GM18907 (cell line): ENCODE measurements around the gene EMB.
"Not testable (repeated sequence)": the region's sequence is repeated elsewhere in the genome, so short reads cannot be mapped to it uniquely, and the experiment has no call there.

Experiments
- ATAC-seq: cut with Tn5 transposase; IDR thresholded peaks from one replicate; pipeline ENCODE4 v1.9.1; 2021; ENCODE audit warnings: mild to moderate bottlenecking, moderate library complexity; ENCODE audit not compliant: unreplicated experiment

Gene EMB

DNA sequence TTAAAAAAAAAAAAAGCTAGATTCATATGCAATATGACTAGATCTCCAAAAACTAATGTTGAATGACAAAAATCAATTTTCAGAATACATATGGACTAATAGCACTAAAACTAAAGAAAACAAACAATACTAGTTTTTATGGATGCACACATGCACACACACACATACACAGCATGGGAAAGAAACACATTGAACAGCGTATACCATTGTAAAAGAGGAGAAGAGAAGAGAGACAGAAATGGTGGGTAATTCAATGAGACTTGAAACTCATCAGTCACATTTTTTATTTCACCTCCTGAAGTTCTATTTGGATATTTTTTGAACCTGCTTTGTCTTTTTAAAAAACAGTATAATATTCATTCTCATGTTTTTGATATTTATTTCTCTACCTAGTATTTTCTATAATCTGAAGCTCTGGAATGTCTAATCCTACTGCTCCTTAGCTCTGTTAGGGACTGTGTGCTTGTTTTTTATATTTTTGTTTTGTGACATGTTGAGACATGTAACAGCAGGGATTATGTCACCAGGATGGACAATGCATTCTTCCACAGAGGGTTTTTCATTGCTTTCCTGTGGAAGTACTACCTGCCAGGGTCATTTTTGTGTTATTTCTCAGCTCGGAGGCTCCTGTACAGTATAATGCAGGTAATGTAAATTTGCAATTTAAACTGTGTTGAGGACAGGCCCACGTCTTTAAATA lies 17.8 kb downstream of the EMB start:
- ATAC-seq = not testable (repeated sequence)

- not testable (repeated sequence) for ATAC-seq
These were observed 19.7 kb downstream of the EMB start for GRCh38 chr5:50421184-50421950.

- ATAC-seq = no peak
These were observed 20.6 kb downstream of the EMB start for GRCh38 chr5:50420343-50420935.

DNA sequence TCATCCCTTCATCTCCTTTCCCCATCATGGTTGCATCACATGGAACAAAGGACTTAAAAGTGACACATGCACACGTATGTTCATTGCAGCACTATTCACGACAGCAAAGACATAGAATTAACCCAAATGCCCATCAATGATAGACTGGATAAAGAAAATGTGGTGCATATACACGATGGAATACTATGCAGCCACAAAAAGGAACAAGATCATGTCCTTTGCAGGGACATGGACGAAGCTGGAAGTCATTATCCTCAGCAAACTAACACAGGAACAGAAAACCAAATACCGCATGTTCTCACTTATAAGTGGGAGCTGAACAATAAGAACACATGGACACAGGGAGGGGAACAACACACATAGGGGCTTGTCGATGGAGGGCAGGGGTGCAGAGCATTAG lies 21.4 kb downstream of the EMB start:
- not testable (repeated sequence) for ATAC-seq

DNA sequence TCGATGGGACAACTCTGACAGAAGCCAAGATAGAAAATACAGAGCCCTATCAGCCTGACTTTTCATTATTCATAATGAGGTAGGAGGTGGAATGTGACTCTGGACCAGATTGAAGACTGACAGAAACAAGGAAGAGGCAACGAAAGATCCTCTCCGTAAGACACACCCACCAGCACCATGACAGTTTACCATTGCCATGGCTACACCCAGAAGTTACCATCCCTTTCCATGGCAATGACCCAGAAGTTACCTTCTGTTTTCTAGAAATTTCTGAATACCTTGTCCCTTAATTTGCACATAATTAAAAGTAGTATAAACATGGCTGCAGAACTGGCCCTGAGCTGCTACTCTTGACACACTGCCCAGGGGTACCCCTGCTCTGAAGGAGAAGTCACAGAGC lies 24.5 kb downstream of the EMB start:
- not testable (repeated sequence) for ATAC-seq

DNA sequence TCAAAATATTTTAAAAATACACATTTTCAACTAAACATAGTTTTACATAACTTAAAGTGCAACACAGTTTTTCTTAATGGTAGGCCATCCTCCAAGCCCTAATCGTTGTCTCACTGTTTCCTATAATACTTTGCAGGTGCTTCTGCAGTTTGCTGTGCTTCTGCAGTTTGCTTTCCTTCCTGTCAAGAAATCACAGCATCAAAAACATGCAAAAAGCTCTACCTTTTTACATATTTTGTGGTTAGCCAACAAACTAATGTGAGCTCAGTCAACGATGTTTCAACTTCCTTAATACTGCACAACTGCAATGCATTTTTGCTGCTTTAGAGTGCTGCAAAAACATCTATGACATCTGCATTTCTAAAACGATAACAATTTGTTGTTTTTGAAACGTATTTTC lies 25.2 kb downstream of the EMB start:
- peak; percentile 91 for ATAC-seq

DNA sequence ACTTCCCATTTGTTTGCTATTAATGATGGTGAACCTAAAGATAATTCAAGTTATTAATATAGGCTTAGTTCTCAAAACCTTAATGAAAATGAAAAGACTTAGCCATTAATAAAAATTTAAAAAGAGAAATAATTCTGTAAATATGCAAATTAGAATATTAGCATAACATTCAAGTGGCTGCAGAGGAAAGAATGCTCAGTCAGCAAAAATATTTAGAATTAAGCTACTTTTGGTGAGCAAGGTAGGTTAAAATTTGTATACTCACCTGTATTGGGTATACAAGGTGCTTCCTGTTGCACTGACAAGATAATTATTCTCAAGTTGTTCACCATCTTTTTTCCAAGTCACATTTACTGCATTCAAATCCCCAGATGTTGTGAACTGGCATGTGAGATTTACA lies 30.2 kb downstream of the EMB start:
- not testable (repeated sequence) for ATAC-seq

- ATAC-seq = no peak
These were observed 34.2 kb downstream of the EMB start for GRCh38 chr5:50406877-50407276.

- ATAC-seq = no peak
These were observed 39.8 kb downstream of the EMB start for GRCh38 chr5:50401336-50401735.

- ATAC-seq = not testable (repeated sequence)
These were observed 47.0 kb downstream of the EMB start for GRCh38 chr5:50393925-50394609.

- ATAC-seq = not testable (repeated sequence)
These were observed 48.8 kb downstream of the EMB start for GRCh38 chr5:50392289-50392688.

- ATAC-seq = not testable (repeated sequence)
These were observed 56.7 kb downstream of the EMB start for GRCh38 chr5:50384381-50384780.

DNA sequence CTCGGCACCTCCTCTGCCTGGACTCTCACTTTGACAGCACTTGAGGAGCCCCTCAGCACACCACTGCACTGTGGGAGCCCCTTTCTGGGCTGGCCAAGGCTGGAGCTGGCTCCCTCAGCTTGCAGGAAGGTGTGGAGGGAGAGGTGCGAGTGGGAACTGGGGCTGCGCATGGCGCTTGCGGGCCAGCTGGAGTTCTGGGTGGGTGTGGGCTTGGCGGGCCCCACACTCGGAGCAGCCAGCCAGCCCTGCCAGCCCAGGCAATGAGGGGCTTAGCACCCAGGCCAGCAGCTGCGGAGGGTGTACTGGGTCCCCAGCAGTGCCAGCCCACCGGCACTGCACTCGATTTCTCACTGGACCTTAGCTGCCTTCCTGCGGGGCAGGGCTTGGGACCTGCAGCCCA lies 64.4 kb downstream of the EMB start:
- ATAC-seq = not testable (repeated sequence)

- ATAC-seq = not testable (repeated sequence)
These were observed 71.6 kb downstream of the EMB start for GRCh38 chr5:50369287-50370033.

- no peak for ATAC-seq
These were observed 75.4 kb downstream of the EMB start for GRCh38 chr5:50365426-50366251.

- not testable (repeated sequence) for ATAC-seq
These were observed 76.4 kb downstream of the EMB start for GRCh38 chr5:50364535-50365309.

GRCh38 chr5:50359187-50359586 lies 81.9 kb downstream of the EMB start:
- ATAC-seq = no peak

DNA sequence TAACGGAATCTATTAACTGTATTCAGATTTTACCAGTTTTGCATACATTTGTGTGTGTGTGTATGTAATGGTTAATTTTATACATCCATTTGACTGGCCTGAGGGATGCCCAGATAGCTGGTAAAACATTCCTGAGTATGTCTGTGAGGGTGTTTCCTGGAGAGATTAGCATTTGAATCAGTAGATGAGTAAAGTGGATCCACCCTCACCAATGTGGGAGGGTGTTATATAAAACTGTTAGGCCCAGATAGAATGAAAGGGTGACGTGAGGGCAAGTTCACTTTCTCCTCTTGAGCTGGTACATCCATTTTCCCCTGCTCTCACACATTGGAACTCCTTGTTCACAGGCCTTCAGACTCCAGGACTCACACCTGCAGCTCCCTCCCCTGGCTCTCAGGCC lies 88.7 kb downstream of the EMB start:
- ATAC-seq = no peak
